Gastrocnemius medialis (tissue), 4 donors: Measurements from ENCODE around the gene PHF23. TPM values are rescaled to one million over a fixed set of nuclear protein-coding genes. Genes with fewer than 3 reads are reported as not detected.

Experiments used
- ATAC-seq, 2 donors: fragments of 150-250 bp; one replicate each; pipeline ENCODE4 v1.9.1; 2016
- DNase-seq, 2 donors: peaks; one replicate each; pipeline ENCODE4 v3.0.0-alpha.2; 2019
- H3K27ac ChIP-seq, 4 donors: fragments of 200-600 bp; sonication (generic); 1 replicate in 1 of 4; 2 replicates in 3 of 4; pipeline ENCODE4 v1.5.1; 2016 to 2018; ENCODE audit warnings: mild to moderate bottlenecking in 2 of 4, moderate library complexity in 1 of 4
- H3K27me3 ChIP-seq, 3 donors: fragments of 200-600 bp; sonication (generic) in 2 of 3; 1 replicate in 1 of 3; 2 replicates in 2 of 3; pipeline versions ENCODE4 v1.5.1 to v1.6.0; 2016 to 2019; ENCODE audit warnings: mild to moderate bottlenecking in 1 of 3, moderate library complexity in 1 of 3
- H3K36me3 ChIP-seq, 2 donors: fragments of 200-600 bp; sonication (generic) in 1 of 2; one replicate each; pipeline ENCODE4 v1.5.1; 2017 to 2018
- H3K4me1 ChIP-seq, 2 donors: fragments of 200-600 bp; sonication (generic) in 1 of 2; one replicate each; pipeline ENCODE4 v1.5.1; 2016 to 2017; ENCODE audit warnings: mild to moderate bottlenecking in 2 of 2
- H3K4me3 ChIP-seq, 4 donors: fragments of 200-600 bp; sonication (generic) in 3 of 4; 1 replicate in 1 of 4; 2 replicates in 3 of 4; pipeline ENCODE4 v1.5.1; 2016 to 2019; ENCODE audit warnings: mild to moderate bottlenecking in 2 of 4
- H3K9me3 ChIP-seq, 3 donors: fragments of 200-600 bp; sonication (generic) in 2 of 3; 1 replicate in 1 of 3; 2 replicates in 2 of 3; pipeline ENCODE4 v1.5.1; 2016 to 2019
- CTCF ChIP-seq, 5 experiments: fragments of 450-650 bp in 3 of 5; fragments of 200-600 bp in 2 of 5; sonication (generic) in 2 of 5; IDR thresholded peaks in 4 of 5; conservative IDR thresholded peaks in 1 of 5; 1 replicate in 4 of 5; 2 replicates in 1 of 5; pipeline ENCODE4 v1.5.1; 2016 to 2019; ENCODE audit warnings: antibody characterized with exemption in 5 of 5, mild to moderate bottlenecking in 3 of 5, moderate library complexity in 3 of 5
- POLR2A ChIP-seq, 2 donors: fragments of 450-650 bp; IDR thresholded peaks; one replicate each; pipeline ENCODE4 v1.6.1; 2017; ENCODE audit warnings: antibody characterized with exemption in 2 of 2, mild to moderate bottlenecking in 2 of 2, moderate library complexity in 2 of 2
- in situ Hi-C, 4 donors: fragments of 200-750 bp; cut with MboI; loops; one replicate each; pipeline versions ENCODE4 v1.15.0 to v1.8.0; 2017; ENCODE audit warnings: low sequenced_read_pairs in 4 of 4
- intact Hi-C: fragments of 100-400 bp; cut with DNase I; formaldehyde crosslinking; loops from one replicate; pipeline ENCODE4 v1.15.1; 2023; ENCODE audit warnings: low total_unique reads
- total RNA-seq, 4 donors: library from RNA; depleted of rRNA; stranded (reverse); fragments of >200 nt; gene quantifications; one replicate each; pipeline versions ENCODE4 v1.1.0 to v1.2.3, GENCODE V29; 2016

Gene PHF23
- total RNA-seq, 4 donors from 2014 or later = 16.9 to 31.8 (median 24.1) TPM

DNA sequence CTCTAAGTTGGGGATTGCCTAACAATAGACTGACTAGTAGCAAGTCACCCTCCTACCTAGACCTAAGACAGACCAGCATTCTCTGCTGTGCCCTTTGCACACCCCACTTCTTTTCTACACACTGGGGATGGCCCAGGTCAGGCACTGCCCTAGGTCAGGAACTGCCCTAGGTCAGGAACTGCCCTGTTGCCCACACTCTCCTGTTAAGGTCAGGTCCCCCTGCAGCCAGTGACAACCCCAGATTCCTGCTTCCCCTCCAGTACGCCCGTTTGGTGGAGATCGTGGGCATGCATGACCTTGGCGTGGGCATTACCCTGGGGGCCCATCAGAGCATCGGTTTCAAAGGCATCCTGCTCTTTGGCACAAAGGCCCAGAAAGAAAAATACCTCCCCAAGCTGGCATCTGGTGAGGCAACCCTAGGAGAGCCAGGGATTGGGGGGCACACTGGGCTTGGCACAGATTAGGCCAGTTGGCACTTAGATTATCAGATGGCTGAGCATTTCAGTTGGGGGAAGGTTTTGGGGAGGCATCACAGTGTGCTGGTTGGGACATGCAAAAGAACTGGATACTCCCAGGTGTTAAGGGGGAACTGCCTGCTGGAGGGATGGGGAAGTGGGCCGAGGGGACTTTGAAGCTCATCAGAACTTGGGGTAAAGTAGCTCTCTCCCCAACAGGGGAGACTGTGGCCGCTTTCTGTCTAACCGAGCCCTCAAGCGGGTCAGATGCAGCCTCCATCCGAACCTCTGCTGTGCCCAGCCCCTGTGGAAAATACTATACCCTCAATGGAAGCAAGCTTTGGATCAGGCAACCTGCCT lies 17.8 kb downstream of the PHF23 start:
- TF ChIP-seq CTCF (IDR thresholded peaks at IDR 0.05 in 4 of 5, conservative IDR thresholded peaks at IDR 0.05 in 1 of 5) = no peak
- TF ChIP-seq POLR2A (IDR thresholded peaks at IDR 0.05) = no peak
- H3K27me3 ChIP-seq = no peaks in the 10 kb centered on the region
- in situ Hi-C loops = no loop called here
- ATAC-seq (no peak), DNase-seq (no peak)
- peaks cover 47 to 62% of the 10 kb centered on the region in 2 donors for H3K4me1 ChIP-seq
- intact Hi-C loops = loop anchor here (2.0 kb wide), 1 partner anchor 13 kb away; the partner anchor contains the start of gene DVL2
- H3K27ac ChIP-seq = peak overlapping the region; percentile 91 to 99 (median 96)
- H3K36me3 ChIP-seq = peaks cover 0 to 58% of the 10 kb centered on the region in 2 donors
- H3K4me3 ChIP-seq = peak overlapping the region in 3 of 4 donors; percentile 75 to 90 (median 89)
- H3K9me3 ChIP-seq = no peaks in the 10 kb centered on the region

- Histone ChIP-seq H3K9me3 (no peaks in the 10 kb centered on the region), H3K4me3 (peak overlapping the region; percentile 75 to 90 (median 84)), H3K36me3 (peaks cover 0 to 51% of the 10 kb centered on the region in 2 donors), H3K4me1 (peaks cover 52 to 64% of the 10 kb centered on the region in 2 donors), H3K27ac (peak overlapping the region; percentile 91 to 99 (median 96)), H3K27me3 (no peaks in the 10 kb centered on the region)
- ATAC-seq (peak; percentile 31 to 50), DNase-seq (peak; percentile 43 to 77)
- TF ChIP-seq POLR2A (IDR thresholded peaks at IDR 0.05) (no peak), CTCF (IDR thresholded peaks at IDR 0.05 in 4 of 5, conservative IDR thresholded peaks at IDR 0.05 in 1 of 5) (peak; percentile 18 to 51 (median 40))
- in situ Hi-C loops (no loop called here), intact Hi-C loops (loop anchor here (2.0 kb wide), 1 partner anchor 14 kb away; the partner anchor contains the start of gene DVL2)
Measured at GRCh38 chr17:7220593-7221277, 18.5 kb downstream of the PHF23 start.

DNA sequence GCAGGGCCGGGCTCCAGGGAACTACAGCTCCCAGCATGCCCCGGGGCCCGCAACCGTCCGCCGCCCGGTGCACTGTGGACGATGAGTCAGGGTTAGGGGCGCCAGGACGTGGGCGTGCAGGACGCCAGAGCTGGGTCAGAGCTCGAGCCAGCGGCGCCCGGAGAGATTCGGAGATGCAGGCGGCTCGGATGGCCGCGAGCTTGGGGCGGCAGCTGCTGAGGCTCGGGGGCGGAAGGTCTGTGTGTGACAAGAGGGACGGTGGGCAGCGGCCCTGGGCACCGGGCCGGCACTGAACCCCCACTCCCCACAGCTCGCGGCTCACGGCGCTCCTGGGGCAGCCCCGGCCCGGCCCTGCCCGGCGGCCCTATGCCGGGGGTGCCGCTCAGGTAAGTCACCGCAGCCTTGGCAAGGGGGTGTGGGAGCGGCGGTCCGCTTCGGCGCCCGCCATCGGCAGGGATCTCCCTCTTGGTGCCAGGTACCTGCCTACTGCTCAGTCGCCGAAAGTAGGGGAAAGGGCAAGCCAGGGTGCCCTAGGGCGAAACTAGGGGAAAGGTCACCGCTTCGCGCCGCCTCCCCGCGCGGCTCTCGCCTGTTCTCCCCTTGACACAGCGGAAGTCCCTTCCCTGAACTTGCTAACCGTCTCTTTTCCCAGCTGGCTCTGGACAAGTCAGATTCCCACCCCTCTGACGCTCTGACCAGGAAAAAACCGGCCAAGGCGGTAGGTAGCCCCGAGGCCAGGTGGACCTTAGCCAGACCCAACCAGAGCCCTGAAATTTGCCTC lies 19.3 kb downstream of the PHF23 start, which contains the start of the genes ACADVL and DLG4:
Gene ACADVL, plus strand, starts transcription at position 127 of the 781 bp plus-strand sequence. Its CDS starts 47 bp downstream, at position 174.
Gene DLG4, minus strand, starts transcription at position 25 of the 781 bp plus-strand sequence.
- peak; percentile 71 to 77 for ATAC-seq
- intact Hi-C loops (loop anchor here (1.0 to 10.0 kb wide), 3 partner anchors 15 to 615 kb away; partner anchors contain the start of genes DVL2 and KDM6B), in situ Hi-C loops (no loop called here)
- peak; percentile 89 to 92 for DNase-seq
- Histone ChIP-seq H3K27me3 (no peaks in the 10 kb centered on the region), H3K4me1 (peaks cover 57 to 70% of the 10 kb centered on the region in 2 donors), H3K27ac (peak within 1 kb of the TSS; percentile 91 to 99 (median 96)), H3K36me3 (peaks cover 0 to 43% of the 10 kb centered on the region in 2 donors), H3K4me3 (peak within 1 kb of the TSS; percentile 75 to 90 (median 84)), H3K9me3 (no peaks in the 10 kb centered on the region)
- TF ChIP-seq POLR2A (IDR thresholded peaks at IDR 0.05) (peak; percentile 94 to 95), CTCF (IDR thresholded peaks at IDR 0.05 in 4 of 5, conservative IDR thresholded peaks at IDR 0.05 in 1 of 5) (no peak)

DNA sequence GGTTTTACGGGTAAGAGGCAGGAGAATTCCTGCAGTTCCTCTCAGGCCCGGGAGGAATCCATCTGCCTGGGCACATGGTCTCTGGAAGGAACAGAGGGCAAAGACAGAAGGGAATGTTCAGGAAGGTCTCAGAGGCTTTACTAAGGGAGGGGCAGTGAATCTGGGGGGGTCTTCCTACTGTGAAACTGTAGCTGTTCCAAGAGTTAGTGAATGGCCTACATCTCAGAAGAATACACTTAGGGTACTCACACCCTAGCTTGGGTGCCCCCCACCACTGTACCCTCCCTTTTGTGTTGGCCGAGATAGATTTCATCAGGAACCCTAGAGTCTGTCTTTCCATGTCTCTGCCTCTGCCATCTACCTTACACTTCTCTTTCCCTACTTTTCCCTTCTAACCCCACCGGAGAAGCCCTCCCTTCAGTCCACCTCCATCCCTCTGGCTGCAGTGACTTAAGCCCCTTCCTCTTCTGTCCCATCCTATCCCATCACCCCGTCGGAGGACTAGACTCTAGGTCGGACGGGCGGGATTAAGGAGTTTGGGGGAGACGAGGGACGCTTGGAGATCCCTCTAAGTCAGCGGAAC lies 19.9 kb downstream of the PHF23 start:
- no peak for TF ChIP-seq POLR2A (IDR thresholded peaks at IDR 0.05)
- DNase-seq (no peak), ATAC-seq (peak; percentile 2 to 4)
- Histone ChIP-seq H3K27me3 (no peaks in the 10 kb centered on the region), H3K27ac (peak overlapping the region; percentile 91 to 99 (median 96)), H3K36me3 (peaks cover 0 to 38% of the 10 kb centered on the region in 2 donors), H3K4me1 (peaks cover 61 to 70% of the 10 kb centered on the region in 2 donors), H3K4me3 (peak overlapping the region; percentile 75 to 90 (median 84)), H3K9me3 (no peaks in the 10 kb centered on the region)
- intact Hi-C loops = loop anchor here (1.0 to 10.0 kb wide), 2 partner anchors 77 to 615 kb away; partner anchors contain the start of gene KDM6B
- in situ Hi-C loops = no loop called here
